ENCODE measurements around the gene PLCG2.

PLCG2 gene

DNA sequence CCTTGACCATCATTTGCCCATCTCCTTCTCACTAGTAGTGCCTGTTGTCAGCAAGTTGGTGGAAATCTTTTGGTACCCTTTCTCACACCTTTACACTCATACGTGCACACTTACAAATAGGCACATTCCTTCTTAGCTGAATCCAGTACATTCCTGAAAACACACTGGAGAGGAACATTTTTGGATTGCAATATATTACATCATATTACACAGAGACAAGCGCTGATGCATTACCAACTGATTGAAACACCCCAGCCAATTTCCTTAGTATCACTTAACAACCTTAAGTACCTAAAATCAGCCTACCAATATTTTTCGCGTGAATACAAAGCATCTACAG is 64.1 kb downstream of the PLCG2 start:
- Histone ChIP-seq H3K36me3 (ENCODE audit: control insufficient read depth, insufficient read depth, low read length) (no peaks in the 10 kb centered on the region), H3K4me3 (ENCODE audit: extremely low read depth, insufficient read depth, low read length, poor library complexity, severe bottlenecking) (no peak overlapping the region), H3K27ac (ENCODE audit: low read depth, low read length, severe bottlenecking) (no peak overlapping the region), H3K4me1 (ENCODE audit: control insufficient read depth, insufficient read depth, low read length, poor library complexity, severe bottlenecking) (no peaks in the 10 kb centered on the region), H3K9me3 (ENCODE audit: control insufficient read depth, low read length) (peaks cover 7% of the 10 kb centered on the region)
- 75 to 80% methylated on average over 1 to 2 of the region's 4 CpGs for WGBS, 2 experiments (ENCODE audit: insufficient coverage in 2 of 2)

DNA sequence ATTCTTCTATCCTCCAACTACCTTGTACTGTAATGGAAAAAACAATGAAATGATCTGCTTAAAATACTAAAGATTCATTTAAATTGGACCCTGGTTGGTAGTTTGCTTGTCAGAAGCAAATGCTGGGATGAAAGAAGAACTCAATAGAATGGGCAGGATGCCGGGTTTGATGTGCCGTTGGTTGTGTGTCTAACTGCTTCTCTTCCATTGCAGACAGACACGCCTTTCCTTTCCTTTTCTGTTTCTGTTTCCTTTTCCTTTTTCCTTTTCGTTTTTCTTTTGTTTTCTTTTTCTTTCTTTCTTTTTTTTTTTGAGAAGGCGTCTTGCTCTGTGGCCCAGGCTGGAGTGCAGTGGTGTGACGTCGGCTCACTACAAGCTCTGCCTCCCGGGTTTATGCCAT is 64.6 kb downstream of the PLCG2 start:
- no peak overlapping the region for H3K4me3 ChIP-seq (ENCODE audit: extremely low read depth, insufficient read depth, low read length, poor library complexity, severe bottlenecking)
- no peaks in the 10 kb centered on the region for H3K4me1 ChIP-seq (ENCODE audit: control insufficient read depth, insufficient read depth, low read length, poor library complexity, severe bottlenecking)
- WGBS, 2 experiments (ENCODE audit: insufficient coverage in 2 of 2): 98% methylated on average over 5 of the region's 8 CpGs; no CpG with 5 or more reads in 1 of the 2 experiments
- H3K27ac ChIP-seq (ENCODE audit: low read depth, low read length, severe bottlenecking): no peak overlapping the region
- peaks cover 7% of the 10 kb centered on the region for H3K9me3 ChIP-seq (ENCODE audit: control insufficient read depth, low read length)
- no peaks in the 10 kb centered on the region for H3K36me3 ChIP-seq (ENCODE audit: control insufficient read depth, insufficient read depth, low read length)

DNA sequence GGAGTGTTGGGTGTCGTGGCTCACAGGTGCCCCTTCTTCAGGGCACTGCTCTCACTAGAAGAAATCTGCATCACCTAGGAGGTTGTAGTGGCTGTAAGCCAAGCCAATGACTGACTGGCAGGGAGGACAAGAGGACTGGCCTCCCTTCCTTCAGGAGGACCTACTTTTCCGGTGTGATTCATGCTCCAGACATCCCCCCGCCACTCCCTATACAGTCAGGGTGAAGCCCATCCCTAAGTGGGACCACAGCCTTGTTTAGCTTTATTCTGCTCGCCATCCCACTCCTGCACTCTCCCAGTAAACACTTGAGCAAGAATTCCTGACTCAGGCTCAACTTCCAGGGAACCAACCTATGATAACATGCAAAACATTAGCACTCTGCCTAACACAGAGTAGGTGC is 67.0 kb downstream of the PLCG2 start:
- Histone ChIP-seq H3K36me3 (ENCODE audit: control insufficient read depth, insufficient read depth, low read length) (no peaks in the 10 kb centered on the region), H3K9me3 (ENCODE audit: control insufficient read depth, low read length) (peaks cover 7% of the 10 kb centered on the region), H3K27ac (ENCODE audit: low read depth, low read length, severe bottlenecking) (no peak overlapping the region), H3K4me1 (ENCODE audit: control insufficient read depth, insufficient read depth, low read length, poor library complexity, severe bottlenecking) (no peaks in the 10 kb centered on the region), H3K4me3 (ENCODE audit: extremely low read depth, insufficient read depth, low read length, poor library complexity, severe bottlenecking) (no peak overlapping the region)
- 90 to 94% methylated on average over 4 of the region's 4 CpGs for WGBS, 2 experiments (ENCODE audit: insufficient coverage in 2 of 2)

DNA sequence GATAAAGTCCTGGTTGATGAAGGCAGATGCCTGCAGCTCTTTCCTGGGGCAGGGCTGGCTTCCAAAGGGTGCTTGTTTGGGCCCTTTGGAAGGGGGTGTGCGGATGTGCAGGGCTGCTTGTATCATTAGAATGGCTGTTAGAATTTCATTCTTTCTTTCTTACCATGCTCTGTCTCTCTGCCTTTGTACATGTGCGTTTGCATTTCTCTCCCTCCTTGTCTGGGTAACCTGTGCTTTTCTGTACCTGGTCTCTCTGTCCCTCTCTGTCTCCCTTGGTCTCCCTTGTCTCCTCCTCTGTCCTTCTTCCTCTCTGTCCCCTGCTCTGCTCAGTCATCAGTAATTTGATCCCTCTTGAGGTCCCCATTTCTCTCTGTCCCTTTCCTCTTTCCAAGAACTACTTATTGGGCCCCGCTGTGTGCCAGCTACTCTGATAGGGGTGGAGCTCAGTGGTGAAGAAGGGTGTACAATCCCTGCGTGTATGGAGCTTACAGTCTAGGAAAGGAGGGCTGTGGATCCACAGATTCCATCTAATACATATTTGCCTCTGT is 69.3 kb downstream of the PLCG2 start:
- H3K36me3 ChIP-seq (ENCODE audit: control insufficient read depth, insufficient read depth, low read length): no peaks in the 10 kb centered on the region
- no peak overlapping the region for H3K27ac ChIP-seq (ENCODE audit: low read depth, low read length, severe bottlenecking)
- H3K4me1 ChIP-seq (ENCODE audit: control insufficient read depth, insufficient read depth, low read length, poor library complexity, severe bottlenecking): no peaks in the 10 kb centered on the region
- H3K9me3 ChIP-seq (ENCODE audit: control insufficient read depth, low read length): peaks cover 7% of the 10 kb centered on the region
- 67 to 77% methylated on average over 1 to 2 of the region's 4 CpGs for WGBS, 2 experiments (ENCODE audit: insufficient coverage in 2 of 2)
- no peak overlapping the region for H3K4me3 ChIP-seq (ENCODE audit: extremely low read depth, insufficient read depth, low read length, poor library complexity, severe bottlenecking)

DNA sequence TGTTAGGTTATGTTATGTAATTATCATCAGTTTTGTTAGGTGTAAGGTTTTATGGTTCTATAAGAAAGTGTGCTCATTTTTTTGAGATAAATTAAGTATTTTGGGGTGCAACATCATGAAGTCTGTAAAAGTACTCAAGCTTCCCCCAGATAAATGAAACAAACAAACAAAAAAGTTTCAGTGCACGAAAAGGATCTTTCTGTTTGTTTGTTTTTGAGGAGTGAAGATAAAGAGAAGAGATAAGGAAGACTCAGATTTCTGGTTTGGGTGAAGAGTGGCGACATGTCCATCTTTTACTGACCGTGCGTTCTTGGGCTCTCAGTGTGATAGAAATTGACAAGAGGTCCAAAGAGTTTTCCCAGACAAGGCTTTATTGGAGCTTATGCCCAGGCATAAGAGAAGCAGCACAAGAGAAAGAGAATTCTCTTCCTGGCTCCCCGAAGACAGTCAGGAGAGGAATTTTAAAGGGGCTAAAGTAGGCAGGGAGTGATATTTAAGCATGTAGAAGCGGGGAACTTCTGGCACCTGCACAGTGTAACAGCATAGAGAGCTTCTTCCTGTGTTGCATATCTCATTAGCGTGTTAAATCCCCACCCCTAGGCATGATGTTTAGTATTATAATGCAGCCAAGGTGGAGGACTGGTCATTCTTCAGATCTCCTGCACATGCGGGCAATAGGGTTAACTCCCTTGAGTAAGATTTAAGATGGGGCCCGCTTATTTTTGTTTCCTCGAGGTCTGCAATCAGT is 71.3 kb downstream of the PLCG2 start:
- no peaks in the 10 kb centered on the region for H3K4me1 ChIP-seq (ENCODE audit: control insufficient read depth, insufficient read depth, low read length, poor library complexity, severe bottlenecking)
- H3K27ac ChIP-seq (ENCODE audit: low read depth, low read length, severe bottlenecking): no peak overlapping the region
- no peak overlapping the region for H3K4me3 ChIP-seq (ENCODE audit: extremely low read depth, insufficient read depth, low read length, poor library complexity, severe bottlenecking)
- no peaks in the 10 kb centered on the region for H3K36me3 ChIP-seq (ENCODE audit: control insufficient read depth, insufficient read depth, low read length)
- WGBS, 2 experiments (ENCODE audit: insufficient coverage in 2 of 2): 91 to 97% methylated on average over 7 to 9 of the region's 10 CpGs
- H3K9me3 ChIP-seq (ENCODE audit: control insufficient read depth, low read length): peaks cover 7% of the 10 kb centered on the region

DNA sequence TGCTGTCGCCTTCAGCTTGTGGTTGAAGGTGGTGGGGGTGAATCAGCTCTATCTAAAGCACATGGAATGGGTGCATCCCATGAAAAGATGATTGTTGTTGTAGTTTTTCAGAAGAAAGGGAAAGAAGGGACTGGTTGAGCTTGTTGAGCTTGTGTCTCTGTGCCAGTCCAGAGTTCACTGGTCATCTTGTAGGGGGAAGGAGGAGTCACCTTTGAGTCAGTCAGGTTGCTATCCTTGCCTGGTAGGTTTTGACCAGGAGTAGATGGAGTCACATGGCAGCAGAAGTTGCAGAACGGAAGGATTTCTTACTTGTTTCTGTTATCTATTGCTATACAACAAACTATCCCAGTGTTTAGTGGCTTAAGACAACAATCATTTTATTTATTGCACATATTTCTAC is 73.3 kb downstream of the PLCG2 start:
- H3K4me3 ChIP-seq (ENCODE audit: extremely low read depth, insufficient read depth, low read length, poor library complexity, severe bottlenecking): no peak overlapping the region
- WGBS, 2 experiments (ENCODE audit: insufficient coverage in 2 of 2): 100% methylated on average over 1 of the region's 2 CpGs
- H3K4me1 ChIP-seq (ENCODE audit: control insufficient read depth, insufficient read depth, low read length, poor library complexity, severe bottlenecking): no peaks in the 10 kb centered on the region
- H3K9me3 ChIP-seq (ENCODE audit: control insufficient read depth, low read length): no peaks in the 10 kb centered on the region
- no peak overlapping the region for H3K27ac ChIP-seq (ENCODE audit: low read depth, low read length, severe bottlenecking)
- no peaks in the 10 kb centered on the region for H3K36me3 ChIP-seq (ENCODE audit: control insufficient read depth, insufficient read depth, low read length)

DNA sequence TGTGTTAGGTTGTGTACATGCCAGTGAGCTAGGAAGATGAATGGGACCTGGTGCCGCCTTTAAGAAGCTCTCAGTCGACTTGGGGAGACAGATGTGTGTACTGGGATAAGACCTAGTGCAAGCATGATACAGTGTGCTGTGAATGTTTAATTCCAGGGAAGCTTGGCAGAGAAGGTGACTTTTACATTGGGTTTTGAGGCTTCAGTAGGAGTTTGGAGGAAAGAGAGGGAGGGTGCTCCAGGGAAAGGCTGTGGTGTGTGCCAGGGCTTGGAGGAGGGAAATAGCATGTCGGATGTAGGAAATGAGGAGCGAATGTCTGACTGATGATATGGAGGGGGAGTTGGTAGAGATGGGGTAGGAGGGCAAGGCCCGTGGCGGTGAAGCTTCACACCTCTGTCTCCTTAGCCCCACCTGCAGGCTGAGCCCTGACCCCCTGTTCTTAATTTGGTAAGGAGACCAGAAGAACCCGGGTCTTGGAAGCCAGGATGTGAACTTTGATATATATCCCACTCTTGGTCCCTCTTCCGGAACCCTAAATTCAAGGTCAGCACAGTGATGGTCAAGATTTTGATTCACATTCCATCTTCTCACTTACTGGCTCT is 76.6 kb downstream of the PLCG2 start:
- Histone ChIP-seq H3K27ac (ENCODE audit: low read depth, low read length, severe bottlenecking) (no peak overlapping the region), H3K4me1 (ENCODE audit: control insufficient read depth, insufficient read depth, low read length, poor library complexity, severe bottlenecking) (no peaks in the 10 kb centered on the region), H3K4me3 (ENCODE audit: extremely low read depth, insufficient read depth, low read length, poor library complexity, severe bottlenecking) (no peak overlapping the region), H3K9me3 (ENCODE audit: control insufficient read depth, low read length) (no peaks in the 10 kb centered on the region), H3K36me3 (ENCODE audit: control insufficient read depth, insufficient read depth, low read length) (no peaks in the 10 kb centered on the region)
- WGBS, 2 experiments (ENCODE audit: insufficient coverage in 2 of 2): 91 to 93% methylated on average over 4 to 5 of the region's 8 CpGs

DNA sequence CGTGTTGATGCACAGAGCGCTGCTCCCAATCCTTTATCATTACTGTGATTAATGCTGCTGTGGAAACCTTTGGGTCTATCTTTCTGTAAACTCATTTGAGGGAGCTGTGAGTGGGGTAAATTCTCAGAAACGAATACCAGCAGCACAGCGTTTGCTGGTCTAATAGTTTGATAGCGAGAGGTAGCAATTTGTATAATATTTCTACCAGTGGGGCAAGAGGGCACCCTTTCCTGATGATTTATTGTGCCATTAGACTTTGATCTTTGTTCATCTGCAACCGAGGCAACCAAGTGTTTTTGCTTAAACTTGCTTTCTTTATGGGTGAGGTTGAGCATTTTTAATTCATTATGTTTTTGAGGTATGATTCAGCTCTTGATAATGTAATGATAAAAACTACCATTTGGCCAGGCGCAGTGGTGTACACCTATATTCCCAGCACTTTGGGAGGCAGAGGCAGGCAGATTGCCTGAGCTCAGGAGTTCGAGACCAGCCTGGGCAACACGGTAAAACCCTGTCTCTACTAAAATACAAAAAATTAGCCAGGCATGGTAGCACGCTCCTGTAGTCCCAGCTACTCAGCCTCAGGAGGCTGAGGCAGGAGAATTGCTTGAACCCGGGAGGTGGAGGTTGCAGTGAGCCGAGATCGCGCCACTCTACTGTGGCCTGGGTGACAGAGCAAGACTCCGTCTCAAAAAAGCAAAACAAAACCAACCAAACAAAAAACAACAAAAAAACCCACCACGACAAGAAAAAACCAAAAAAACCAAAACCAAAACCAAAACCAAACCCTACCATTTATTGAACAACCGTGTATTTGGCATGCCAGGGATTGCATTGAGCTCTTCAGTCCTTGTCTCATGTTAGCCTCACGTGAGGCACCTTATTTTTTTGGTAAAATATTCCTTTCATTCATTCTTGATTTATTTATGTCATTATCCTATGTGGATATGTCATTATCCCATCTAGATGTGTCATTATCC is 81.5 kb downstream of the PLCG2 start:
- 86 to 91% methylated on average over 8 to 11 of the region's 18 CpGs for WGBS, 2 experiments (ENCODE audit: insufficient coverage in 2 of 2)
- no peak overlapping the region for H3K27ac ChIP-seq (ENCODE audit: low read depth, low read length, severe bottlenecking)
- H3K36me3 ChIP-seq (ENCODE audit: control insufficient read depth, insufficient read depth, low read length): no peaks in the 10 kb centered on the region
- H3K4me3 ChIP-seq (ENCODE audit: extremely low read depth, insufficient read depth, low read length, poor library complexity, severe bottlenecking): no peak overlapping the region
- no peaks in the 10 kb centered on the region for H3K9me3 ChIP-seq (ENCODE audit: control insufficient read depth, low read length)
- peaks cover 3% of the 10 kb centered on the region for H3K4me1 ChIP-seq (ENCODE audit: control insufficient read depth, insufficient read depth, low read length, poor library complexity, severe bottlenecking)

DNA sequence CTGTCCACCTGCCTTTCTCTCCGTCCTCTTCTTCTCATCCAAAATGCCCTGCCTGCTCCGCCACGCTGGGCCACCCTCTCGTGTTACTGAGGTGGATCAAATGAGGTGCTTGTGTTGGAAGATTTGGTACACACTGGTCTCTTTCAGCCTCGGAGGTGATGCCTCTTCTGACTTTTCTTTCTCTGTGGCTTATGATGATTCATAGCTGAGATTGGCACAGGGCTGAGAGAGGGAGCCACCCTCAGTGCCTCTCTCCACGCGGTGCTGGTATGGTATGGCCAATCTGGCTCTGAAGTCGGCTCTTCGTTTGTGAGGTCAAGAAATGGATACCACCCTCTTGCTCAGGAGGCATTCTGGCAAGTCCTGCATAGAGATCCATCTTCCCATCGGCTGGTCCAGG is 82.4 kb downstream of the PLCG2 start:
- 91 to 92% methylated on average over 6 of the region's 10 CpGs for WGBS, 2 experiments (ENCODE audit: insufficient coverage in 2 of 2)
- Histone ChIP-seq H3K4me1 (ENCODE audit: control insufficient read depth, insufficient read depth, low read length, poor library complexity, severe bottlenecking) (peaks cover 3% of the 10 kb centered on the region), H3K9me3 (ENCODE audit: control insufficient read depth, low read length) (no peaks in the 10 kb centered on the region), H3K36me3 (ENCODE audit: control insufficient read depth, insufficient read depth, low read length) (no peaks in the 10 kb centered on the region), H3K27ac (ENCODE audit: low read depth, low read length, severe bottlenecking) (no peak overlapping the region), H3K4me3 (ENCODE audit: extremely low read depth, insufficient read depth, low read length, poor library complexity, severe bottlenecking) (no peak overlapping the region)

DNA sequence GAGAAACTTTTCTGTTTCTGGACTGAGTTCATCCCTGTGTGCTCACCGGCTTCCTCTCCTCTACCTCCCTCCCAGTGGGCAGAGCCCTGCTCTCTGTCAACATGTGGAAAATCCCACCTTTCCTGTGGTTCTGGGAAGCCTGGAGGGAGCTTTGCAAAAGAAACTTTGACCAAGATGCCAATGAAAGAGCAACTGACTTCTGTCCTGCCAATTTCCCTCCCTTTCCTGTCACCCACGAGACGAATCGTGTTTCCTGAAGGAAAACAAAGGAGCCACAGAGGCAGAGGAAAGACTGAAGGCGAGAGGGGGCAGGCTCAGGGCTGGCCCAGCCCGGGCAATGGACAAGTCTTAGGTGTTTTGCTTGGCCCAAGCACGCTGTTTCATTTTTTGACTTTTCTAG is 82.8 kb downstream of the PLCG2 start:
- Histone ChIP-seq H3K4me3 (ENCODE audit: extremely low read depth, insufficient read depth, low read length, poor library complexity, severe bottlenecking) (no peak overlapping the region), H3K27ac (ENCODE audit: low read depth, low read length, severe bottlenecking) (no peak overlapping the region), H3K36me3 (ENCODE audit: control insufficient read depth, insufficient read depth, low read length) (no peaks in the 10 kb centered on the region), H3K4me1 (ENCODE audit: control insufficient read depth, insufficient read depth, low read length, poor library complexity, severe bottlenecking) (peaks cover 3% of the 10 kb centered on the region), H3K9me3 (ENCODE audit: control insufficient read depth, low read length) (no peaks in the 10 kb centered on the region)
- 75 to 78% methylated on average over 6 to 7 of the region's 7 CpGs for WGBS, 2 experiments (ENCODE audit: insufficient coverage in 2 of 2)

All from mesodermal cell (in vitro differentiated cells).